Measurements from ENCODE around the gene RHBDL2.
"Not testable (repeated sequence)": the region's sequence is repeated elsewhere in the genome, so short reads cannot be mapped to it uniquely, and the experiment has no call there.

RHBDL2 gene

GRCh38 chr1:38929476-38929875 is 12.2 kb downstream of the RHBDL2 start:
- no peak for FAIRE-seq

GRCh38 chr1:38929054-38929453 is 12.6 kb downstream of the RHBDL2 start:
- no peak for FAIRE-seq

DNA sequence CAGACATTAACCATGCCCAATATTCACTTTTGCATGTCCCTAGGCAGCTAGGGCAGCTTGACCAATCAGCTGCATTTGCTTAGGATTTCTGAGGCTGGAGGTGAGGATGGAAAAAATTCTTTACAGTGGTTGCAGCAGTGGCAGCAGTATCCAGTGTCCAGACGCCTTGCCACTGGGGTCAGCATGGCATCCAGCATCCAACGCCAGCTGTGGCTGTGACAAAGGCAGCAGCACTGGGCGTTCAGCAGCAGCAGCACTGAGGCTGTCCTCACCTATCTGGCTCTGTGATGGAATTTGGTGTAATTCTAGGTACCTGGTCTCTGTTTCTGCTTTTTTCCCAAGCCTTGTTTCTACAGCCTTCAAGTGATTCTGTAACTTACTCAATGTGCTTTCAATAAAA is 15.5 kb downstream of the RHBDL2 start:
- no peak for FAIRE-seq

GRCh38 chr1:38925391-38925790 is 16.2 kb downstream of the RHBDL2 start:
- no peak for FAIRE-seq

DNA sequence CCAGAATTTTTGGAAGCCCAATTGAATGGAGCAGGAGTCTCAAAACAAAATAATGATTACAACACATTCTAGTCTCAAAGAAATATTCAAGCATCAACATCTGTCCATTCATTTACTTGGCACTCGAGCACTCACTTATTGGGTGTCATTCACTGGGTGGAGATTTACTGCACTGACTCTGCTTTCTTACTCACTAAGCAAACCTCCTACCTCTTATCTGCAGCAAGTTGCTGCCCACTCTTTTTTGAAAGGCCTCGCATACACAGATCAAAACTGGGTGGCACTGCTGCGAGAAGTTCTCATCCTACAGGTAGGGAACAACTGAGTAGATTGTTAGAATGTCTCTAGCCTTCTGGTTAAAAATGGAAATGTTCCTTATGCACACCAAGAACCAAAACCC is 18.0 kb downstream of the RHBDL2 start:
- no peak for FAIRE-seq

DNA sequence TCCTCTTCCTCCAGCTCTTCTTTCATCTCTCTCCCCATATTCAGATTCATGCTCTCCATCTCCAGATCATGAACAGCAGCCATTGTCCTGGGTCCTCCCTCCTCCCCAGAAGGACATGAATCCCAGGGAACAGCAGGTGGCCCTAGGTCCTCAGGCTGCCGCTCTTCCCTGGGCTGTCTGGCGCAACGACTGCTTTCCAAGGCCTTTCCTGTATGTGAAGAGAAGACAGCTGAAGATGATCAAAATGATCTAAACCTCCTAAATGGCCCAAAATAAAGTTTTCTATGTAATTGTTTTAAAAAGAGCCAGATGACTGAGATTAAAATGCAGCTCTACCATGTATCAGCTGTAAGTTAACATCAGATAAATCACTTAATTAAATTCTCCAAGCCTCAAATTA is 22.5 kb downstream of the RHBDL2 start:
- FAIRE-seq = no peak

GRCh38 chr1:38918568-38918967 is 23.1 kb downstream of the RHBDL2 start:
- FAIRE-seq = no peak

DNA sequence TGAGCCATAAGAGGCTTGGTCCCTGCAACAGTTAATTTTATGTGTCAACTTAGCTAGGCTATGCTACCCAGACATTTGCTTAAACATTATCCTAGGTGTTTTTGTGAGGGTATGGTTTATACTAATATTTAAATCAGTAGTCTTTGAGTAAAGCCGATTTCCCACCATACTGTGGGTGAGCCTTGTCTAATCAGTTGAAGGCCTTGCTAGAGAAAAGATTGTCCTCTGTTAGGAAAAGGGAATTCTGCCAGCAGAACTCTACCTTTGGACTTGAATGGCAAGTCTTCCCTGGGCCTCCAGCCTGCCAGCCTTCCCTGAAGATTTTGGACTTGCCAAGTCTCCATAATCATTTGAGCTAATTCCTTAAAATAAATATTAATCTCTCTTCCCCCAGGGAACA is 23.9 kb downstream of the RHBDL2 start:
- no peak for FAIRE-seq

- FAIRE-seq = no peak
These were observed 24.3 kb downstream of the RHBDL2 start for GRCh38 chr1:38917337-38917736.

GRCh38 chr1:38915352-38915948 is 26.2 kb downstream of the RHBDL2 start:
- no peak for FAIRE-seq

DNA sequence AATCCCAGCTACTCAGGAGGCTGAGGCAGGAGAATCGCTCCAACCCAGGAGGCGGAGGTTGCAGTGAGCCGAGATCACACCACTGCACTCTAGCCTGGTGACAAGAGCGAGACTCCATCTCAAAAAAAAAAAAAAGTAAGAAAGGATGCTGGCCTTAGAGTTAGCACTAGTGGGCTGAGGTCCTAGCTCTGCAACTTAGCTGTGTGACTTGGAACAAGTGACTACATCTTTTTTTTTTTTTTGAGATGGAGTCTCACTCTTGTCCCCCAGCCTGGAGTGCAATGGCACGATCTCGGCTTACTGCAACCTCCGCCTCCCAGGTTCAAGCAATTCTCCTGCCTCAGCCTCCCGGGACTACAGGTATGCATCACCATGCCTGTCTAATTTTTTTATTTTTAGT is 26.7 kb downstream of the RHBDL2 start:
- not testable (repeated sequence) for FAIRE-seq

DNA sequence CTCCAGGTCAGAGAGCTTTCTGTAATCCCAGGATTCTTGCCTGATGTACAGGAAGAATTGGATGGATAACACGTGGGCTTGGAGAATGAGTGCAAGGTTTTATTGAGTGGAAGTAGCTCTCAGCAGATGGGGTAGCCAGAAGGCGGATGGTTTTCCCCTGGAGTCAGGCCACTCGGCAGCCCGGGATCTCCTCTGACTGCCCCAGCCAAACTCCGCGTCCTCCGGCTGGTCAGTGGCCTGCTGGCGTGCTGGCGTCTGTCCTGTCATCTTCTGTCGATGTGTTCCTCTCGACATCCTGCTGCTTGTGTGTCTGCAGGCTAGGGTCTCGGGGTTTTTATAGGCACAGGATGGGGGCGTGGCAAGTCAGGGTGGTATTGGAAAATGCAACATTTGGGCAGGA is 32.8 kb downstream of the RHBDL2 start:
- FAIRE-seq = no peak

DNA sequence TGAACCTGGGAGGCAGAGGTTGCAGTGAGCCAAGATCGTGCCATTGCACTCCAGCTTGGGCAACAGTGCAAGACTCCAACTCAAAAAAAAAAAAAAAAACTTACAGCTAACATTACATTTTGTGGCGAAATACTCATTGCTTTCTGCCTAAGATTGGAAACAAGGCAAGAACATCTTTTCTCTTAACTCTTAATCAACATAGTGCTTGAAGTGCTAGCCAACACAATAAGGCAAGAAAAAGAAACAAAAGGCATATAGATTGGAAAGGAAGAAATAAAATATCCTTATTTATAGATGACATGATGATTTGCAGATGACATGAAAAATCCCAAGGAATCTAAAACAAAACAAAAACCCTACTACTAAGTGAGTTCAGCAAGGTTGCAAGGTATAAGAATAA is 35.6 kb downstream of the RHBDL2 start:
- FAIRE-seq = no peak

- FAIRE-seq = no peak
These were observed 42.1 kb downstream of the RHBDL2 start for GRCh38 chr1:38899560-38899959.

- no peak for FAIRE-seq
These were observed 42.9 kb downstream of the RHBDL2 start for GRCh38 chr1:38898653-38899230.

DNA sequence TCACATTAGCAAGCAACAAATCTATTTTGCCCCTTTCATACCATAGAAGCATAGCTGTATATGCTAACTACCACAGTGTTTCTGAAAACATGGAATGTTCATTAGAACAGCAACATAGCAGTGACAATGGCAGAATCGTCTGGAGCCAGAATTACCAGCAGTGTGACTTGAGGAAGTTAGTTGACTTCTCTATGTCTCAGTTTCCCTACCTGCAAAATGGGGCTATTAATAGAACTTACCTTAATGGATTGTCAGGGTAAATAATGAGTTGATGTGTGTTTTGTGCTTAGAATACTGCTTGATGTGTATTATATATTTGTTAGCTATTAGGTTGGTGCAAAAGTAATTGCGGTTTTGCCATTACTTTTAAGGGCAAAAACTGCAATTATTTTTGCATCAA is 45.5 kb downstream of the RHBDL2 start:
- no peak for FAIRE-seq

- no peak for FAIRE-seq
These were observed 48.7 kb downstream of the RHBDL2 start for GRCh38 chr1:38892976-38893375.

DNA sequence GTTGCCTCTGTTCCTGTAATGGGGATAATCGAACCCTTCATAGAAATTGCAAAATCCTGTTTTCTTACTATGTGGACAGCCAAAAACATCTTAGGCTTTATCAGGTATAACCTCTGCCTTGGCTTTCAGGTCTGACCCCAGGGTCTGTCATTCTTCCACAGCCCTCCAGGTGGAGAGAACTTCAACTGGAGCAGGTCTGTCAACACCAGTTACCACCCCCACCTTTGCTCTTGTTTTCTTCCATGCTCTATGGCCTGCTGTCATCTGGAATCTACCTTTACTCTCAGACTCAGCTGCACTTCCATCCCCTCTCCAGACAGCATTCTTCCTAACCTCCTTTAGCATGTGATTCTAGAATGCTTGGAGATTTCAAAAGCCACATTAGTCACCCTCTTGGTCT is 49.9 kb downstream of the RHBDL2 start:
- FAIRE-seq = no peak

- FAIRE-seq = no peak
These were observed 52.0 kb downstream of the RHBDL2 start for GRCh38 chr1:38889589-38889988.

GRCh38 chr1:38888423-38889333 is 53.0 kb downstream of the RHBDL2 start:
- FAIRE-seq = no peak

- no peak for FAIRE-seq
These were observed 56.5 kb downstream of the RHBDL2 start for GRCh38 chr1:38885092-38885491.

GRCh38 chr1:38881487-38881886 is 60.1 kb downstream of the RHBDL2 start, which contains the start of gene GJA9:
Gene GJA9, minus strand, starts transcription at chr1:38881587. Its CDS starts 5,489 bp downstream, at chr1:38876098.
- no peak for FAIRE-seq

- no peak for FAIRE-seq
These were observed 65.8 kb downstream of the RHBDL2 start for GRCh38 chr1:38875811-38876210.
